Measurements from ENCODE around the gene AGK.

- TF ChIP-seq CTCF (IDR thresholded peaks at IDR 0.05) (no peak), POLR2A (IDR thresholded peaks at IDR 0.05) (no peak)
Measured at GRCh38 chr7:141567432-141567831, 16.2 kb downstream of the AGK start.

Data from lower leg skin (tissue), 3 donors.